ENCODE data around the gene MME.

MME gene

GRCh38 chr3:155225417-155225816, 145.3 kb downstream of the MME start:
- Mint-ChIP-seq H3K27me3 (no peaks in the 10 kb centered on the region), H3K4me1 (ENCODE audit: low read depth in 2 of 2) (no peaks in the 10 kb centered on the region), H3K4me3 (no peak overlapping the region), H3K27ac (no peak overlapping the region), H3K36me3 (ENCODE audit: insufficient read depth) (no peaks in the 10 kb centered on the region), H3K9me3 (peaks cover 4 to 6% of the 10 kb centered on the region in 2 donors)
- DNase-seq (no peak), ATAC-seq (replicated peaks) (no peak)

GRCh38 chr3:155227141-155227540, 147.0 kb downstream of the MME start:
- Mint-ChIP-seq H3K27me3 (no peaks in the 10 kb centered on the region), H3K27ac (no peak overlapping the region), H3K4me3 (no peak overlapping the region), H3K9me3 (peaks cover 6% of the 10 kb centered on the region in 2 donors), H3K4me1 (ENCODE audit: low read depth in 2 of 2) (no peaks in the 10 kb centered on the region), H3K36me3 (ENCODE audit: insufficient read depth) (no peaks in the 10 kb centered on the region)
- ATAC-seq (replicated peaks), result no peak
- DNase-seq, result no peak

- H3K4me3 Mint-ChIP-seq, result no peak overlapping the region
- H3K9me3 Mint-ChIP-seq, result peaks cover 6 to 9% of the 10 kb centered on the region in 2 donors
- DNase-seq (no peak), ATAC-seq (replicated peaks) (no peak)
- no peaks in the 10 kb centered on the region for H3K27me3 Mint-ChIP-seq
- H3K4me1 Mint-ChIP-seq (ENCODE audit: low read depth in 2 of 2), result no peaks in the 10 kb centered on the region
- H3K36me3 Mint-ChIP-seq (ENCODE audit: insufficient read depth), result no peaks in the 10 kb centered on the region
- H3K27ac Mint-ChIP-seq, result no peak overlapping the region
These were observed 148.6 kb downstream of the MME start for GRCh38 chr3:155228676-155229075.

- Mint-ChIP-seq H3K27me3 (no peaks in the 10 kb centered on the region), H3K27ac (no peak overlapping the region), H3K9me3 (peaks cover 6 to 9% of the 10 kb centered on the region in 2 donors), H3K4me3 (no peak overlapping the region), H3K36me3 (ENCODE audit: insufficient read depth) (no peaks in the 10 kb centered on the region), H3K4me1 (ENCODE audit: low read depth in 2 of 2) (no peaks in the 10 kb centered on the region)
- ATAC-seq (replicated peaks) (no peak), DNase-seq (no peak)
These were observed 149.0 kb downstream of the MME start for GRCh38 chr3:155229086-155229485.

- H3K27ac Mint-ChIP-seq, result no peak overlapping the region
- ATAC-seq (replicated peaks) (no peak), DNase-seq (no peak)
- no peaks in the 10 kb centered on the region for H3K27me3 Mint-ChIP-seq
- no peaks in the 10 kb centered on the region for H3K36me3 Mint-ChIP-seq (ENCODE audit: insufficient read depth)
- H3K9me3 Mint-ChIP-seq, result peaks cover 0 to 6% of the 10 kb centered on the region in 2 donors
- no peaks in the 10 kb centered on the region for H3K4me1 Mint-ChIP-seq (ENCODE audit: low read depth in 2 of 2)
- H3K4me3 Mint-ChIP-seq, result no peak overlapping the region
These were observed 150.3 kb downstream of the MME start for GRCh38 chr3:155230382-155230781.

- DNase-seq, result no peak
- Mint-ChIP-seq H3K4me1 (ENCODE audit: low read depth in 2 of 2) (no peaks in the 10 kb centered on the region), H3K27ac (no peak overlapping the region), H3K27me3 (no peaks in the 10 kb centered on the region), H3K4me3 (no peak overlapping the region), H3K36me3 (ENCODE audit: insufficient read depth) (no peaks in the 10 kb centered on the region), H3K9me3 (peaks cover 0 to 6% of the 10 kb centered on the region in 2 donors)
- no peak for ATAC-seq (replicated peaks)
These were observed 151.7 kb downstream of the MME start for GRCh38 chr3:155231792-155232191.

- Mint-ChIP-seq H3K27ac (no peak overlapping the region), H3K36me3 (ENCODE audit: insufficient read depth) (no peaks in the 10 kb centered on the region), H3K27me3 (no peaks in the 10 kb centered on the region), H3K9me3 (peaks cover 0 to 5% of the 10 kb centered on the region in 2 donors), H3K4me3 (no peak overlapping the region), H3K4me1 (ENCODE audit: low read depth in 2 of 2) (no peaks in the 10 kb centered on the region)
- DNase-seq, result no peak
- ATAC-seq (replicated peaks), result no peak
These were observed 152.5 kb downstream of the MME start for GRCh38 chr3:155232605-155233004.

- no peak for ATAC-seq (replicated peaks)
- Mint-ChIP-seq H3K9me3 (peaks cover 0 to 5% of the 10 kb centered on the region in 2 donors), H3K4me3 (no peak overlapping the region), H3K36me3 (ENCODE audit: insufficient read depth) (no peaks in the 10 kb centered on the region), H3K4me1 (ENCODE audit: low read depth in 2 of 2) (no peaks in the 10 kb centered on the region), H3K27me3 (no peaks in the 10 kb centered on the region), H3K27ac (no peak overlapping the region)
- DNase-seq, result no peak
These were observed 153.1 kb downstream of the MME start for GRCh38 chr3:155233213-155233612.

Data from effector memory CD8-positive, alpha-beta T cell (primary cell).